Neural cell (in vitro differentiated cells): ENCODE measurements around the gene ZNF570. TPM values are rescaled to one million over a fixed set of nuclear protein-coding genes. Genes with fewer than 3 reads are reported as not detected.

Source experiments
- H2AFZ ChIP-seq: fragments of 200-600, 300-800 bp; sonication (generic), shearing (Covaris generic); 2 replicates; pipeline ENCODE4 v1.6.0; 2014; ENCODE audit warnings: low read depth, mild to moderate bottlenecking, antibody characterized with exemption, low read length, moderate library complexity
- H3F3A ChIP-seq: fragments of 200-600 bp; shearing (Covaris generic); 2 replicates; pipeline ENCODE4 v1.6.1; 2016; ENCODE audit warnings: mild to moderate bottlenecking, moderate library complexity, mixed read lengths, antibody characterized with exemption, low read length; ENCODE audit not compliant: insufficient read depth, poor library complexity, severe bottlenecking
- H3K27ac ChIP-seq: fragments of 200-600, 300-800 bp; sonication (generic), shearing (Covaris generic); 2 replicates; pipeline ENCODE4 v1.5.1; 2014; ENCODE audit warnings: mild to moderate bottlenecking, low read length, moderate library complexity
- H3K27me3 ChIP-seq: fragments of 300-800, 200-600 bp; sonication (generic), shearing (Covaris generic); 2 replicates; pipeline ENCODE4 v1.6.0; 2014; ENCODE audit warnings: mild to moderate bottlenecking, low read depth, low read length, moderate library complexity; ENCODE audit not compliant: insufficient read depth
- H3K36me3 ChIP-seq: fragments of 300-800, 200-600 bp; sonication (generic), shearing (Covaris generic); 2 replicates; pipeline ENCODE4 v1.5.1; 2014; ENCODE audit warnings: mild to moderate bottlenecking, antibody characterized with exemption, low read length, moderate library complexity; ENCODE audit not compliant: insufficient read depth
- H3K4me2 ChIP-seq: fragments of 300-800, 200-600 bp; sonication (generic), shearing (Covaris generic); 2 replicates; pipeline ENCODE4 v1.6.0; 2014; ENCODE audit warnings: mild to moderate bottlenecking, low read length
- H3K4me3 ChIP-seq: fragments of 300-800, 200-600 bp; sonication (generic), shearing (Covaris generic); 2 replicates; pipeline ENCODE4 v1.5.1; 2014; ENCODE audit warnings: mild to moderate bottlenecking, low read length, moderate library complexity
- H3K79me2 ChIP-seq: fragments of 200-600 bp; shearing (Covaris generic); replicated peaks from 2 replicates; pipeline ENCODE4 v1.6.0; 2014; ENCODE audit warnings: mild to moderate bottlenecking, low read length, moderate library complexity; ENCODE audit not compliant: insufficient read depth
- H3K9ac ChIP-seq: fragments of 300-800, 200-600 bp; sonication (generic), shearing (Covaris generic); 2 replicates; pipeline ENCODE4 v1.6.1; 2016; ENCODE audit warnings: mild to moderate bottlenecking, low read length, mixed read lengths
- H3K9me2 ChIP-seq: fragments of 200-600 bp; shearing (Covaris generic); 2 replicates; pipeline ENCODE4 v1.6.1; 2016; ENCODE audit warnings: mild to moderate bottlenecking, low read length, mixed read lengths; ENCODE audit not compliant: insufficient read depth
- H3K9me3 ChIP-seq: fragments of 200-600, 300-800 bp; sonication (generic), shearing (Covaris generic); 2 replicates; pipeline ENCODE4 v1.6.1; 2016; ENCODE audit warnings: mild to moderate bottlenecking, mixed run types, low read length, moderate library complexity, mixed read lengths
- H4K20me1 ChIP-seq: fragments of 200-600 bp; shearing (Covaris generic); 2 replicates; pipeline ENCODE4 v1.6.1; 2016; ENCODE audit warnings: mild to moderate bottlenecking, mixed run types; ENCODE audit not compliant: insufficient read depth
- EP300 ChIP-seq: fragments of 450-650 bp; conservative IDR thresholded peaks from 2 replicates; pipeline ENCODE4 v1.6.1; 2014; ENCODE audit warnings: antibody characterized with exemption, mild to moderate bottlenecking, moderate library complexity; ENCODE audit not compliant: poor library complexity, severe bottlenecking
- EZH2 ChIP-seq: fragments of 200-600, 300-800 bp; shearing (Covaris generic), sonication (generic); IDR thresholded peaks from 2 replicates; pipeline ENCODE4 v1.6.1; 2014; ENCODE audit warnings: antibody characterized with exemption, low read length, borderline replicate concordance, mild to moderate bottlenecking; ENCODE audit not compliant: insufficient read depth, poor library complexity, severe bottlenecking
- MXI1 ChIP-seq: fragments of 450-650 bp; conservative IDR thresholded peaks from 2 replicates; pipeline ENCODE4 v1.6.1; 2014; ENCODE audit warnings: antibody characterized with exemption, mild to moderate bottlenecking; ENCODE audit not compliant: poor library complexity, severe bottlenecking
- POLR2AphosphoS5 ChIP-seq: IDR thresholded peaks from 2 replicates; pipeline ENCODE4 v1.6.1; 2012
- RAD21 ChIP-seq: fragments of 450-650 bp; conservative IDR thresholded peaks from 2 replicates; pipeline ENCODE4 v1.6.1; 2014; ENCODE audit warnings: antibody characterized with exemption, mild to moderate bottlenecking, moderate library complexity
- SMC3 ChIP-seq: fragments of 450-650 bp; conservative IDR thresholded peaks from 2 replicates; pipeline ENCODE4 v1.6.1; 2014; ENCODE audit warnings: antibody characterized with exemption, mild to moderate bottlenecking, moderate library complexity; ENCODE audit not compliant: poor library complexity
- TAF1 ChIP-seq: IDR thresholded peaks from 2 replicates; pipeline ENCODE4 v1.6.1; 2012; ENCODE audit warnings: low read depth
- polyA plus RNA-seq: library from polyadenylated mRNA; depleted of rRNA; stranded (reverse); fragments of >200 nt; gene quantifications from 2 replicates; pipeline ENCODE4 v1.2.3, GENCODE V29; 2014
- TF ChIP-seq, protein P1 (sequence below): IDR thresholded peaks from 2 replicates; pipeline ENCODE4 v1.6.1; 2012; ENCODE audit warnings: borderline replicate concordance
- TF ChIP-seq, protein P2 (sequence below): fragments of 450-650 bp; IDR thresholded peaks from 2 replicates; pipeline ENCODE4 v1.5.1; 2014; ENCODE audit warnings: antibody characterized with exemption, mild to moderate bottlenecking, moderate library complexity; ENCODE audit not compliant: poor library complexity, severe bottlenecking

The ZNF570 gene
- polyA plus RNA-seq, 1 donor from 2014 or later, result 21.4 TPM

DNA sequence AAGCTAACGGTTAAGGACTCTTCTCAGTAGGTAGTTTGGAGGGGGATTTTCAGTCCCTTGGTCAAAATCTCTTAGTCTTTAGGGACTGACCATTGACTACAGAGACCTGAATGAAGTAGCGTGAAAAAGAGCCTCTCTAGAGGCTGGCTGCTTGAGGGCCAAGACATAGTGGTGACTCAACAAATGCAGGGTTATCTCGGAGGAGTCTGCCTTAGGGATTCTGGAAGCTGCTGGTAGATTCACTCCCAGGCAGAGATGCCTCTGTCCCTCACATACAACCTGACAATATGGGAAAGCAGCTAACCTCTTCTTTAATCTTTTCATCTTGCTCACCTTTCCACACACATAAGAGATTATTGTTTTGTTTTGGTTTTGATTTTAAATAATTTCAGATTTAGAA, 42.7 kb downstream of the ZNF570 start:
- no peak for TF ChIP-seq TAF1
- TF ChIP-seq MXI1, result no peak
- TF ChIP-seq, protein P1, sequence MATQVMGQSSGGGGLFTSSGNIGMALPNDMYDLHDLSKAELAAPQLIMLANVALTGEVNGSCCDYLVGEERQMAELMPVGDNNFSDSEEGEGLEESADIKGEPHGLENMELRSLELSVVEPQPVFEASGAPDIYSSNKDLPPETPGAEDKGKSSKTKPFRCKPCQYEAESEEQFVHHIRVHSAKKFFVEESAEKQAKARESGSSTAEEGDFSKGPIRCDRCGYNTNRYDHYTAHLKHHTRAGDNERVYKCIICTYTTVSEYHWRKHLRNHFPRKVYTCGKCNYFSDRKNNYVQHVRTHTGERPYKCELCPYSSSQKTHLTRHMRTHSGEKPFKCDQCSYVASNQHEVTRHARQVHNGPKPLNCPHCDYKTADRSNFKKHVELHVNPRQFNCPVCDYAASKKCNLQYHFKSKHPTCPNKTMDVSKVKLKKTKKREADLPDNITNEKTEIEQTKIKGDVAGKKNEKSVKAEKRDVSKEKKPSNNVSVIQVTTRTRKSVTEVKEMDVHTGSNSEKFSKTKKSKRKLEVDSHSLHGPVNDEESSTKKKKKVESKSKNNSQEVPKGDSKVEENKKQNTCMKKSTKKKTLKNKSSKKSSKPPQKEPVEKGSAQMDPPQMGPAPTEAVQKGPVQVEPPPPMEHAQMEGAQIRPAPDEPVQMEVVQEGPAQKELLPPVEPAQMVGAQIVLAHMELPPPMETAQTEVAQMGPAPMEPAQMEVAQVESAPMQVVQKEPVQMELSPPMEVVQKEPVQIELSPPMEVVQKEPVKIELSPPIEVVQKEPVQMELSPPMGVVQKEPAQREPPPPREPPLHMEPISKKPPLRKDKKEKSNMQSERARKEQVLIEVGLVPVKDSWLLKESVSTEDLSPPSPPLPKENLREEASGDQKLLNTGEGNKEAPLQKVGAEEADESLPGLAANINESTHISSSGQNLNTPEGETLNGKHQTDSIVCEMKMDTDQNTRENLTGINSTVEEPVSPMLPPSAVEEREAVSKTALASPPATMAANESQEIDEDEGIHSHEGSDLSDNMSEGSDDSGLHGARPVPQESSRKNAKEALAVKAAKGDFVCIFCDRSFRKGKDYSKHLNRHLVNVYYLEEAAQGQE, result no peak
- no peak for TF ChIP-seq RAD21
- no peak for TF ChIP-seq POLR2AphosphoS5
- TF ChIP-seq, protein P2, sequence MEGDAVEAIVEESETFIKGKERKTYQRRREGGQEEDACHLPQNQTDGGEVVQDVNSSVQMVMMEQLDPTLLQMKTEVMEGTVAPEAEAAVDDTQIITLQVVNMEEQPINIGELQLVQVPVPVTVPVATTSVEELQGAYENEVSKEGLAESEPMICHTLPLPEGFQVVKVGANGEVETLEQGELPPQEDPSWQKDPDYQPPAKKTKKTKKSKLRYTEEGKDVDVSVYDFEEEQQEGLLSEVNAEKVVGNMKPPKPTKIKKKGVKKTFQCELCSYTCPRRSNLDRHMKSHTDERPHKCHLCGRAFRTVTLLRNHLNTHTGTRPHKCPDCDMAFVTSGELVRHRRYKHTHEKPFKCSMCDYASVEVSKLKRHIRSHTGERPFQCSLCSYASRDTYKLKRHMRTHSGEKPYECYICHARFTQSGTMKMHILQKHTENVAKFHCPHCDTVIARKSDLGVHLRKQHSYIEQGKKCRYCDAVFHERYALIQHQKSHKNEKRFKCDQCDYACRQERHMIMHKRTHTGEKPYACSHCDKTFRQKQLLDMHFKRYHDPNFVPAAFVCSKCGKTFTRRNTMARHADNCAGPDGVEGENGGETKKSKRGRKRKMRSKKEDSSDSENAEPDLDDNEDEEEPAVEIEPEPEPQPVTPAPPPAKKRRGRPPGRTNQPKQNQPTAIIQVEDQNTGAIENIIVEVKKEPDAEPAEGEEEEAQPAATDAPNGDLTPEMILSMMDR, result no peak
- TF ChIP-seq EP300, result no peak
- TF ChIP-seq SMC3, result no peak
- no peak for TF ChIP-seq EZH2
- no peak overlapping the region for H3K4me2 ChIP-seq
- no peaks in the 10 kb centered on the region for H3F3A ChIP-seq
- H3K4me3 ChIP-seq, result no peak overlapping the region
- H4K20me1 ChIP-seq, result no peaks in the 10 kb centered on the region
- no peak overlapping the region for H3K27ac ChIP-seq
- no peaks in the 10 kb centered on the region for H3K27me3 ChIP-seq
- no peaks in the 10 kb centered on the region for H3K9me2 ChIP-seq
- H3K36me3 ChIP-seq, result peaks cover 15% of the 10 kb centered on the region
- no peak overlapping the region for H3K9ac ChIP-seq
- H3K79me2 ChIP-seq, result peaks cover 14% of the 10 kb centered on the region
- H2AFZ ChIP-seq, result no peak overlapping the region
- H3K9me3 ChIP-seq, result no peaks in the 10 kb centered on the region

DNA sequence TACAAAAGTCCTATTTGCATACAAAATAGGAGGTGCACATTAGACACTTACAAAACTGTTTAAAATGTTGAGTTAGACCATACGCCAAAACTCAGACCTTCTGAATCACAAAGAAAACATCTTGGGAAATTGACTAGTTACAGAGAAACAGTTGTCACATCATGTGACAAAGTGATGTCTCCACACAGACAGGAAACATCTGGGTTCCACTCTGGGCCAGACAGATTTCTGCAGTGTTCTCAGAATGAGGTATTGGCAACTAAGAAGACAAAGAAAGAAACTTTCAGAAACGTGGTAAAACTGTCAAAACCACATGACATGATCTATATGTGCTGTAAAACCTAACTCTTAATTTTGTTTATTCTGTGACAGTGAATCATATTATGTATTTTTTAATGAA, 44.2 kb downstream of the ZNF570 start:
- Histone ChIP-seq H2AFZ (no peak overlapping the region), H3K9ac (no peak overlapping the region), H3K9me3 (no peaks in the 10 kb centered on the region), H4K20me1 (no peaks in the 10 kb centered on the region), H3K79me2 (no peaks in the 10 kb centered on the region), H3K27me3 (no peaks in the 10 kb centered on the region), H3K4me3 (no peak overlapping the region), H3K36me3 (peaks cover 15% of the 10 kb centered on the region), H3K9me2 (no peaks in the 10 kb centered on the region), H3F3A (no peaks in the 10 kb centered on the region), H3K4me2 (no peak overlapping the region), H3K27ac (no peak overlapping the region)
- TF ChIP-seq EP300 (no peak), SMC3 (no peak), MXI1 (no peak), TAF1 (no peak), EZH2 (no peak), RAD21 (no peak), POLR2AphosphoS5 (no peak)
- TF ChIP-seq, protein P1, result no peak
- TF ChIP-seq, protein P2, result no peak
